ENCODE data around the gene PGBD5. TPM values are rescaled to one million over a fixed set of nuclear protein-coding genes. Genes with fewer than 3 reads are reported as not detected.
"Not testable (repeated sequence)": the region's sequence is repeated elsewhere in the genome, so short reads cannot be mapped to it uniquely, and the experiment has no call there.

Gene PGBD5
- total and polyA plus RNA-seq, 2 of the 13 experiments (the other 11 are each of a cell fraction or from before 2014, with no cell fraction given) = 0.04 to 0.13 TPM

DNA sequence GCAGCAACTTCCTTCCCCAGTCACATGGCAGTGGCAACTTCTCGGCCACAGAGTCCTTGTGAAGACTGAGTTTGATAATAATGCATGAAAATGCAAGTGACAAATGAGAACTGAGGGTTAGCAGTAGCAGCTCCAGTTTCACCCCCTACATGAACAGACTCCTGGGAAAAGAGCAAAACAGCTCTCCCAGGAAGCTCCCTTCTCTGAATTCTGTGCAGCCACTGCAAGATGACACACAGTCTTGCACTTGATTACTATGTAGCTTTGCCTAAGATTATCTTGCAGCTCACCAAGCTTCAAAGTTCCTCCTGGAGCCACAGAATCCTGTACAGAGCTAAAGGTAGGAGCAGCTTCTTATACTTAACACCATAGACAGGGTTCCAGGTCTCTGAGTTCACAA is 4.7 kb downstream of the PGBD5 start (continued):
- TF ChIP-seq ZNF569 (CRISPR knock-in tag; IDR thresholded peaks at IDR 0.05; ENCODE audit: borderline replicate concordance) = no peak
- no peak for TF ChIP-seq ZNF558 (CRISPR knock-in tag; IDR thresholded peaks at IDR 0.05; ENCODE audit: borderline replicate concordance)

DNA sequence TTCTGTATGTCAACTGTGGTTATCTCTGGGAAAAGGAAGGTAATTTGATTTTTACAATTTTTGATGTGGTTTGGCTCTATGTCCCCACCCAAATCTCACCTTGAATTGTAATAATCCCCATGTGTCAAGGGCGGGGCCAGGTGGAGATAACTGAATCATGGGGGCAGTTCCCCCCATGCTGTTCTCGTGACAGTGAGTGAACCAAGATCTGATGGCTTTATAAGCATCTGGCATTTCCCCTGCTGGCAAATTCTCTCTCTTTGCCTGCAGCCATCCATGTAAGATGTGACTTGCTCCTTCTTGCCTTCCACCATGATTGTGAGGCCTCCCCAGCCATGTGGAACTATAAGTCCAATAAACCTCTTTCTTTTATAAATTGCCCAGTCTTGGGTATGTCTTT is 5.8 kb downstream of the PGBD5 start:
- H4K20me1 ChIP-seq (ENCODE audit: insufficient read depth, low read length); H3K4me3 ChIP-seq (replicated peaks in 1 of 3; ENCODE audit: insufficient read depth in 1 of 3, low read depth in 2 of 3, low read length in 3 of 3); H3K9me3 ChIP-seq (ENCODE audit: low read length); H3K79me2 ChIP-seq (ENCODE audit: insufficient read depth, low read length); H2AFZ ChIP-seq (ENCODE audit: low read length); H3K36me3 ChIP-seq (replicated peaks in 1 of 2; ENCODE audit: control insufficient read depth in 1 of 2, insufficient read depth in 2 of 2, low read length in 2 of 2); H3K27ac ChIP-seq (ENCODE audit: extremely low read length, insufficient read depth, low read length); in situ Hi-C loops (cut with HindIII; ENCODE audit: extremely low pct_ligation_motif_present, low pct_unique_long_range_greater_than_20kb); H3K4me1 ChIP-seq (ENCODE audit: insufficient read depth, low read length); BruUV-seq (replicated peaks); CTCF ChIA-PET (ENCODE audit: low intra/inter-chr PET ratio, low total read pairs); intact Hi-C loops (cut with micrococcal nuclease; ENCODE audit: unreplicated experiment); POLR2A ChIA-PET; ATAC-seq; H3K9ac ChIP-seq (ENCODE audit: insufficient read depth, low read depth, low read length); DNase-seq (ENCODE audit: low spot score); FAIRE-seq; H3K4me2 ChIP-seq (ENCODE audit: low read depth, low read length): not testable (repeated sequence)
- 5% methylated on average over 2 of the region's 2 CpGs for WGBS (ENCODE audit: low lambda C conversion rate)
- peaks cover 9 to 43% of the 10 kb centered on the region in 2 experiments; a peak in 4 of 5 replicates for H3K27me3 ChIP-seq (ENCODE audit: control insufficient read depth in 1 of 2, insufficient read depth in 2 of 2, low read length in 2 of 2)

DNA sequence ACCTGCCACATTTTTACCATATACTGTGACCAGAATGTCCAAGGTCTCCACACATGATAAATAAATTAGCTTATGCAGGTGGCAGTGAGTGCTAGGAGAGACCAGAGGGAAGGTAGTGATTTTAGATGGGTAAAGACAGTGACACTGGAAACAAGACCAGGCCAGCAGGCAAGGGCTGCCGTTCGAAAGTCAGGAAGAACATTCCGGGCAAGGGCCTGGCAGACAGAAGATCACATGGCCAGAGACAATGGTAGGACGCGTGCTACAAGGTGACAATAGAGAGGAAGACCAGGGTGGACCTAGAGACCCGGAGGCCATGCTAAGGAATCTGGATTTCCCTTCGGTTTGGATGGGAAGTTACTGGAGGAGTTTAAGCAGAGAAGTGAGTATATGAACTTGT is 9.7 kb downstream of the PGBD5 start:
- H3K4me2 ChIP-seq (ENCODE audit: low read depth, low read length) = no peak overlapping the region
- no peak overlapping the region for H3K9ac ChIP-seq (ENCODE audit: insufficient read depth, low read depth, low read length)
- H3K4me1 ChIP-seq (ENCODE audit: insufficient read depth, low read length) = no peaks in the 10 kb centered on the region
- no peaks in the 10 kb centered on the region for H3K36me3 ChIP-seq (replicated peaks in 1 of 2; ENCODE audit: control insufficient read depth in 1 of 2, insufficient read depth in 2 of 2, low read length in 2 of 2)
- H2AFZ ChIP-seq (ENCODE audit: low read length) = no peak overlapping the region
- no peak overlapping the region for H3K4me3 ChIP-seq (replicated peaks in 1 of 3; ENCODE audit: insufficient read depth in 1 of 3, low read depth in 2 of 3, low read length in 3 of 3)
- no peaks in the 10 kb centered on the region for H3K79me2 ChIP-seq (ENCODE audit: insufficient read depth, low read length)
- H4K20me1 ChIP-seq (ENCODE audit: insufficient read depth, low read length) = no peaks in the 10 kb centered on the region
- CTCF ChIA-PET (ENCODE audit: low intra/inter-chr PET ratio, low total read pairs) = no interaction called here
- intact Hi-C loops (cut with micrococcal nuclease; ENCODE audit: unreplicated experiment) = no loop called here
- BruUV-seq (replicated peaks) = no TSS peak
- peaks cover 0 to 11% of the 10 kb centered on the region in 2 experiments; a peak in 2 of 5 replicates for H3K27me3 ChIP-seq (ENCODE audit: control insufficient read depth in 1 of 2, insufficient read depth in 2 of 2, low read length in 2 of 2)
- POLR2A ChIA-PET = no interaction called here
- ATAC-seq (no peak), FAIRE-seq (no peak), DNase-seq (ENCODE audit: low spot score) (no peak)
- WGBS (ENCODE audit: low lambda C conversion rate) = 3% methylated on average over 7 of the region's 7 CpGs
- H3K27ac ChIP-seq (ENCODE audit: extremely low read length, insufficient read depth, low read length) = no peak overlapping the region
- TF ChIP-seq, protein P1, sequence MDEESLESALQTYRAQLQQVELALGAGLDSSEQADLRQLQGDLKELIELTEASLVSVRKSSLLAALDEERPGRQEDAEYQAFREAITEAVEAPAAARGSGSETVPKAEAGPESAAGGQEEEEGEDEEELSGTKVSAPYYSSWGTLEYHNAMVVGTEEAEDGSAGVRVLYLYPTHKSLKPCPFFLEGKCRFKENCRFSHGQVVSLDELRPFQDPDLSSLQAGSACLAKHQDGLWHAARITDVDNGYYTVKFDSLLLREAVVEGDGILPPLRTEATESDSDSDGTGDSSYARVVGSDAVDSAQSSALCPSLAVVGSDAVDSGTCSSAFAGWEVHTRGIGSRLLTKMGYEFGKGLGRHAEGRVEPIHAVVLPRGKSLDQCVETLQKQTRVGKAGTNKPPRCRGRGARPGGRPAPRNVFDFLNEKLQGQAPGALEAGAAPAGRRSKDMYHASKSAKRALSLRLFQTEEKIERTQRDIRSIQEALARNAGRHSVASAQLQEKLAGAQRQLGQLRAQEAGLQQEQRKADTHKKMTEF (CRISPR knock-in tag; IDR thresholded peaks at IDR 0.05) = no peak
- TF ChIP-seq BRD4 (CRISPR knock-in tag; IDR thresholded peaks at IDR 0.05) (no peak), ZIK1 (CRISPR knock-in tag; IDR thresholded peaks at IDR 0.05; ENCODE audit: borderline replicate concordance, low read depth) (no peak), MXI1 (IDR thresholded peaks at IDR 0.05; ENCODE audit: borderline replicate concordance, low read depth, low read length) (no peak), ZNF816 (CRISPR knock-in tag; IDR thresholded peaks at IDR 0.05; ENCODE audit: borderline replicate concordance) (no peak), ZNF431 (CRISPR knock-in tag; IDR thresholded peaks at IDR 0.05; ENCODE audit: borderline replicate concordance, low read depth) (no peak), ZNF598 (CRISPR knock-in tag; IDR thresholded peaks at IDR 0.05; ENCODE audit: borderline replicate concordance) (no peak), ZNF547 (CRISPR knock-in tag; IDR thresholded peaks at IDR 0.05) (no peak)
- in situ Hi-C loops (cut with HindIII; ENCODE audit: extremely low pct_ligation_motif_present, low pct_unique_long_range_greater_than_20kb) = no loop called here
- H3K9me3 ChIP-seq (ENCODE audit: low read length) = no peaks in the 10 kb centered on the region
